ENCODE results near the gene LMBR1. TPM values are rescaled to one million over a fixed set of nuclear protein-coding genes. Genes with fewer than 3 reads are reported as not detected.

The LMBR1 gene
- total and polyA plus RNA-seq, 2 donors (not counting 1 experiment from before 2014, with no cell fraction given): 19.7 to 85.2 TPM

GRCh38 chr7:156773966-156774365, 119.0 kb downstream of the LMBR1 start:
- DNase-seq (no peak), ATAC-seq (ENCODE audit: low read depth) (no peak)
- H3K27ac Mint-ChIP-seq: peak overlapping the region; percentile 34
- H3K4me1 ChIP-seq (ENCODE audit: control insufficient read depth in 2 of 2, insufficient read depth in 2 of 2, low read length in 2 of 2): peaks cover 6 to 13% of the 10 kb centered on the region in 2 donors
- peaks cover 42% of the 10 kb centered on the region for H3K4me1 Mint-ChIP-seq
- peaks cover 6% of the 10 kb centered on the region for H3K79me2 ChIP-seq (ENCODE audit: control insufficient read depth, insufficient read depth, low read length)
- peaks cover 2% of the 10 kb centered on the region for H3K9me3 Mint-ChIP-seq (ENCODE audit: insufficient read depth)
- H2AFZ ChIP-seq (ENCODE audit: insufficient read depth, low read depth, low read length, poor library complexity, severe bottlenecking): no peak overlapping the region
- no peak overlapping the region for H3K4me3 ChIP-seq (ENCODE audit: control extremely low read depth in 1 of 5, extremely low read depth in 1 of 5, insufficient read depth in 1 of 5, low read depth in 2 of 5, low read length in 4 of 5)
- intact Hi-C loops (cut with micrococcal nuclease): no loop called here
- H3K4me2 ChIP-seq (replicated peaks; ENCODE audit: low read depth, low read length, poor library complexity, severe bottlenecking): no peak overlapping the region
- H3K27ac ChIP-seq (ENCODE audit: low read length in 2 of 2): no peak overlapping the region
- TF ChIP-seq CTCF (IDR thresholded peaks at IDR 0.05) (no peak), EZH2 (IDR thresholded peaks at IDR 0.05; ENCODE audit: borderline replicate concordance, insufficient read depth, low read depth, low read length, poor library complexity, severe bottlenecking) (no peak)
- no peaks in the 10 kb centered on the region for H3K27me3 ChIP-seq (replicated peaks in 1 of 4; ENCODE audit: control extremely low read depth in 1 of 4, control insufficient read depth in 3 of 4, insufficient read depth in 4 of 4, low read length in 3 of 4)
- no peak overlapping the region for H3K4me3 Mint-ChIP-seq
- H3K27me3 Mint-ChIP-seq: no peaks in the 10 kb centered on the region
- H3K9me3 ChIP-seq (ENCODE audit: control extremely low read depth in 1 of 3, control insufficient read depth in 2 of 3, insufficient read depth in 1 of 3, low read length in 2 of 3): no peaks in the 10 kb centered on the region
- H3K9ac ChIP-seq (ENCODE audit: low read length): no peak overlapping the region
- CTCF ChIA-PET: interaction anchor here (1.2 kb wide), 1 partner anchor 43 kb away, joined by 3 read pairs; no protein-coding TSS in a partner anchor
- H3K36me3 ChIP-seq (replicated peaks in 1 of 2; ENCODE audit: control extremely low read depth in 1 of 2, control insufficient read depth in 1 of 2, extremely low read depth in 1 of 2, insufficient read depth in 2 of 2, low read length in 1 of 2): peaks cover 0 to 1% of the 10 kb centered on the region in 2 experiments
- no CpG with 5 or more reads among the region's 1 CpG for WGBS (ENCODE audit: insufficient coverage)
- H4K20me1 ChIP-seq (ENCODE audit: control insufficient read depth, insufficient read depth, low read length, poor library complexity, severe bottlenecking): no peaks in the 10 kb centered on the region
- POLR2A ChIA-PET: no interaction called here

- DNase-seq: peak; percentile 12
- Histone ChIP-seq H3K27ac (ENCODE audit: low read length in 2 of 2) (no peak overlapping the region), H3K36me3 (replicated peaks in 1 of 2; ENCODE audit: control extremely low read depth in 1 of 2, control insufficient read depth in 1 of 2, extremely low read depth in 1 of 2, insufficient read depth in 2 of 2, low read length in 1 of 2) (peaks cover 0 to 1% of the 10 kb centered on the region in 2 experiments), H3K4me1 (ENCODE audit: control insufficient read depth in 2 of 2, insufficient read depth in 2 of 2, low read length in 2 of 2) (peaks cover 6 to 13% of the 10 kb centered on the region in 2 donors), H3K9ac (ENCODE audit: low read length) (no peak overlapping the region), H2AFZ (ENCODE audit: insufficient read depth, low read depth, low read length, poor library complexity, severe bottlenecking) (no peak overlapping the region), H3K4me3 (ENCODE audit: control extremely low read depth in 1 of 5, extremely low read depth in 1 of 5, insufficient read depth in 1 of 5, low read depth in 2 of 5, low read length in 4 of 5) (no peak overlapping the region), H4K20me1 (ENCODE audit: control insufficient read depth, insufficient read depth, low read length, poor library complexity, severe bottlenecking) (no peaks in the 10 kb centered on the region), H3K9me3 (ENCODE audit: control extremely low read depth in 1 of 3, control insufficient read depth in 2 of 3, insufficient read depth in 1 of 3, low read length in 2 of 3) (no peaks in the 10 kb centered on the region), H3K4me2 (replicated peaks; ENCODE audit: low read depth, low read length, poor library complexity, severe bottlenecking) (peak overlapping the region; percentile 28), H3K27me3 (replicated peaks in 1 of 4; ENCODE audit: control extremely low read depth in 1 of 4, control insufficient read depth in 3 of 4, insufficient read depth in 4 of 4, low read length in 3 of 4) (no peaks in the 10 kb centered on the region), H3K79me2 (ENCODE audit: control insufficient read depth, insufficient read depth, low read length) (peaks cover 8% of the 10 kb centered on the region)
- POLR2A ChIA-PET: no interaction called here
- H3K4me3 Mint-ChIP-seq: peak overlapping the region; percentile 61
- ATAC-seq (ENCODE audit: low read depth): no peak
- H3K4me1 Mint-ChIP-seq: peaks cover 40% of the 10 kb centered on the region
- TF ChIP-seq CTCF (IDR thresholded peaks at IDR 0.05) (no peak), EZH2 (IDR thresholded peaks at IDR 0.05; ENCODE audit: borderline replicate concordance, insufficient read depth, low read depth, low read length, poor library complexity, severe bottlenecking) (no peak)
- H3K9me3 Mint-ChIP-seq (ENCODE audit: insufficient read depth): peaks cover 2% of the 10 kb centered on the region
- CTCF ChIA-PET: interaction anchor here (1.2 to 1.8 kb wide), 2 partner anchors 10 to 44 kb away, joined by 3 to 4 read pairs; no protein-coding TSS in a partner anchor
- intact Hi-C loops (cut with micrococcal nuclease): no loop called here
- H3K27me3 Mint-ChIP-seq: no peaks in the 10 kb centered on the region
- 69% methylated on average over 5 of the region's 5 CpGs for WGBS (ENCODE audit: insufficient coverage)
- H3K27ac Mint-ChIP-seq: peak overlapping the region; percentile 56
Measured at GRCh38 chr7:156772725-156773124, 120.3 kb downstream of the LMBR1 start.
